Transverse colon (tissue), 3 donors: ENCODE results near the gene HACD1.

ENCODE experiments used
- EP300 ChIP-seq: sonication (generic); formaldehyde crosslinking; IDR thresholded peaks from one replicate; pipeline ENCODE4 v1.6.1; 2017; ENCODE audit warnings: antibody characterized with exemption, low read depth
- TF ChIP-seq, protein P1 (sequence below), 5 experiments: fragments of 200-600 bp in 3 of 5; fragments of 450-650 bp in 2 of 5; sonication (generic) in 3 of 5; IDR thresholded peaks; 1 replicate in 2 of 5; 2 replicates in 3 of 5; pipeline ENCODE4 v1.5.1; 2016 to 2017; ENCODE audit warnings: antibody characterized with exemption in 5 of 5, inconsistent platforms in 3 of 5, mild to moderate bottlenecking in 2 of 5, moderate library complexity in 1 of 5

DNA sequence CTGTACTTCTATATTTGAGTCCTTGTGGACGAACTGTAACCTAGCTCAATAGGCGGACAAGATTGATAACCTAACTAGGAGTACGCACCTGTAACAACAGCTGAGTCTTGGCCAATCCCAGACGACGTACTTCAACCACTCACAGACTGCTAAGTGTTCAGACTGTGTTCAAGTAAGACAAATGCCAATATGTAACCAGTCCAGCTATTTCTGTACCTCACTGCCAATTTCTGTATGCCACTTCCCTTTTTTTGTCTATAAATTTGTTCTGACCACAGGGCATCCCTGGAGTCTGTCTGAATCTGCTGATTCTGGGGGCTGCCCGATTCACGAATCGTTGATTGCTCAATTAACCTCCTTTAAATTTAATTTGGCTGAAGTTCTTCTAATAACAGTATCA lies 32.2 kb downstream of the HACD1 start:
- TF ChIP-seq, protein P1, sequence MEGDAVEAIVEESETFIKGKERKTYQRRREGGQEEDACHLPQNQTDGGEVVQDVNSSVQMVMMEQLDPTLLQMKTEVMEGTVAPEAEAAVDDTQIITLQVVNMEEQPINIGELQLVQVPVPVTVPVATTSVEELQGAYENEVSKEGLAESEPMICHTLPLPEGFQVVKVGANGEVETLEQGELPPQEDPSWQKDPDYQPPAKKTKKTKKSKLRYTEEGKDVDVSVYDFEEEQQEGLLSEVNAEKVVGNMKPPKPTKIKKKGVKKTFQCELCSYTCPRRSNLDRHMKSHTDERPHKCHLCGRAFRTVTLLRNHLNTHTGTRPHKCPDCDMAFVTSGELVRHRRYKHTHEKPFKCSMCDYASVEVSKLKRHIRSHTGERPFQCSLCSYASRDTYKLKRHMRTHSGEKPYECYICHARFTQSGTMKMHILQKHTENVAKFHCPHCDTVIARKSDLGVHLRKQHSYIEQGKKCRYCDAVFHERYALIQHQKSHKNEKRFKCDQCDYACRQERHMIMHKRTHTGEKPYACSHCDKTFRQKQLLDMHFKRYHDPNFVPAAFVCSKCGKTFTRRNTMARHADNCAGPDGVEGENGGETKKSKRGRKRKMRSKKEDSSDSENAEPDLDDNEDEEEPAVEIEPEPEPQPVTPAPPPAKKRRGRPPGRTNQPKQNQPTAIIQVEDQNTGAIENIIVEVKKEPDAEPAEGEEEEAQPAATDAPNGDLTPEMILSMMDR (IDR thresholded peaks at IDR 0.05), result no peak
- no peak for TF ChIP-seq EP300
